ENCODE data around the gene ZNF319.

ZNF319 gene

DNA sequence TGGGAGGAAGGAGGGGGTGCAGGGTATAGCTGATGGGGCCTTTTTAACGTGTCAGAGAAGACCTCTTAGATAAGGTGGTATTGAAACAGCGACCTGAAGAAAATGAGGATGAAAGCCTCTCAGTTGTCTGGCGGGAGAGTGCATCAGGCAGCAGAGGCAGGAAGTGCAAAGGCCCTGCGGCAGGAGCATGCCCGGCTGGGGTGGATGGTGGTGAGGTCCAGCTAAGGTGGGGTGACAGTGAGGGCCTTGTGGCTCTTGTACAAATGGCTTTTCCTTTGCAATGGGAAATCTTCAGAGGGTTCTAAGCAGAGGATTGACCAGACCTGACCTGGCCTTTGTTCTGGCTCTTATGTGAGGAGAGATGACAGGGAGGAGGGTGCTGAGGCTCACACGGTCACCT is 36.5 kb upstream of the ZNF319 start:
- DNase-seq = no peak

DNA sequence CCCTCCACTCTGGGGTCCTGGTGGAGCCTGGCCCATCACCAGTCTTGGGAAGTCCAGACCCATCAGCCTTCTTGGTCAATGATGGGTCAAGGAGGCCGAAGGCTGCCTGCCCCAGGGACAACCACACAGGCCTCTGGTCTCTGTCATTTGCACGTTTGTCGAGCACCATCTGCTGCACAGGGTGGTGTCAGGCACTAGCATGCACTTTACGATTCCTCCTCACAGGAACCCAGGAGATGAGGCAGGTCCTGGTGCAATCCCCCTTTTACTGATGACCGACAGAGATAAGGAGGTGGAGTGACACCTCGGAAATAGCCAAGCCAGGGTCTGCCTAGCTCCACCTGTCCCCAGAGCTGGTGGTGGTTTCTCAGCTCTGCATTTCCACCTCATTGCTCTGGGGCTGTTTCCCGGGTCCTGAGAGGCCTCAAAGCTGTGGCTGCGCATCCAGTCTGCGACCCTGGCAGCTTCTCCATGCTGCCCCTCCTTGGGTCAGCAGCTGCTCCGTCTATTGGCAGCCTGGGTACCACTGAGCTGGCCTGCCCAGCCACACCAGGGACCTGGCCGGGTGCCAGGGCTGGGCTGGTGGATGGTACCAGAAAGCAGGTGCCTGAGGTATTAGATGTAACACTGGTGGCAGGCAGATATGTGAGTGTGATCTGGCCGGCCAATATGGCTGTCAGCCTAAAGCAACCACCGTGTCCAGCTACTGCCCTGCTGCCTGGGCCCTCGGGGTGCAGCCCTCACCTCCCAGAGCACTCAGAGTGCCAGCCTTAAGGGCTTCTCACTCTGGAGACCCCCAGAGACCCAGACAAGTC is 35.1 kb upstream of the ZNF319 start:
- no peak for DNase-seq

DNA sequence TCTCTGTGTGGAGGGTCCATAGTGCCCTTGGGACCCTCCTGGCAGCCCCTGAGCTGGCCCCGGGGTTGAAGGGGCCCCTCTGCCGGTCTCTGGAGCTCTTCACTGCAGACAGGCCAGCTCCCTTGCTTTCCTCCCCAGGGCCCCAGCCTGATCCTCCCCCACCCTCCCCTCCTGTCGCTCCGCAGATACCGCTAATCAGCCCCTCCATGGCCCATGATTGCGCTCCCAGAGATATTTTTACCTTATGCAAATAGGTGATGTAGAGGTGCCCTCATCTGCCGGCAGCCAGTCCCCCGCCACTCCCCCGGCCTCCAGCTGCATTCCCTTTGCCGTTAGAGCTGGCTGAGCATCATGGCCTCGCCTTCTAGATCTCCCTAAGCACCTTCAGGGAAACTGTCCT is 34.3 kb upstream of the ZNF319 start:
- no peak for DNase-seq

DNA sequence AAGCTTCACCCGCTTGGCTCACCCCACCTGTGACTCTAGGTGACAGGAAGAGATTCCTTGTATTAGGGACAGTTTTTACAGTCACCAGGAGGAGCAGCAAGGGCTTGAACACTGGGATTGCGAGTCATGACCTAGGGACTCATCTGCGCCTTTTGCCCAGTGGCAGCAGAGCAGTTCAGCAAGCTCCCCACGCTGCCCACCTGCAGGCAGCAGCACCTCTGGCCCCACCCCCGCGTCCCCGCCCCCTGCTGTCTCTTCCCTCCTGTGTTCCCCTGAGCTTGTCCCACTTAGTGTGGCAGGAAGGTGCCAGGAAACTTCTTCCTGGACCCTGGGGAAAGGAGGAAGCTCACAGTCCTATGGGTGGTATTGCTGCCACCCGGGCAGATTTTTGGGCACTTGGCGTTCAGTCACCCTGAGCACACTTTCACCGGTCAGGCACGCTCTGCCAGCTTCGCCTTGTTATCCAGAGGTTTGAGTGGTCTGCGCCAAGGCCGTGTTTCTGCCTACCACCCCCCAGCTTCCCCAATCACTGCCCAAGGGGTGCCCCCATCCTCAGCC is 33.7 kb upstream of the ZNF319 start:
- DNase-seq = no peak

DNA sequence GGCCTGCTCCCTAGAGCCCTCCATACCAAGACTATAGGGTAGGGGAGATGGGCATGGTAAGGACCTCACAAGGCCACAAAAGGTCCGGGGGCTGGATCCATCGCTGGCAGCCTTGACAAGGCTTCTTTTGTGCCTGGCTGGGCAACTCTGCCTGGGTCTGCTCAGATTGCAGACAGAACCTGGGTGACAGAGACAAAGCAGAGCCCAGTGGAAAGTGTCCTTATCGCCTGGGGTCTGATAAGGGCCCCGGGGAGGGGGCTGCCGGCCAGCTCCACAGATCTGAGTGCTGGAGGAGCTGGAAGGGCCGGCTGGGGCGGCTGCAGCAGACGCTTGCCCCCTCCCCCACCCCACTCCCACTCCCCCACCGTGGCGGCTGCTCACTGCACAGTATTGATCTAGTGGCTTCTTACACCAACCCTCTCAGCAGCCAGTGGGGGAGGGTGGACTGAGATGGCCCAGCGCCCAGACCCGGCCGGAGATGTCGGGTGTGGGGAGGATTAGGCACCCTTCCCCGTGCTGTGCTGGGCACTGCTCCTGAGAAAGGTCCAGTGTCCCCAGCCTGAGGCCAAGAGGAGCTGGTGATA is 32.3 kb upstream of the ZNF319 start:
- DNase-seq = no peak

DNA sequence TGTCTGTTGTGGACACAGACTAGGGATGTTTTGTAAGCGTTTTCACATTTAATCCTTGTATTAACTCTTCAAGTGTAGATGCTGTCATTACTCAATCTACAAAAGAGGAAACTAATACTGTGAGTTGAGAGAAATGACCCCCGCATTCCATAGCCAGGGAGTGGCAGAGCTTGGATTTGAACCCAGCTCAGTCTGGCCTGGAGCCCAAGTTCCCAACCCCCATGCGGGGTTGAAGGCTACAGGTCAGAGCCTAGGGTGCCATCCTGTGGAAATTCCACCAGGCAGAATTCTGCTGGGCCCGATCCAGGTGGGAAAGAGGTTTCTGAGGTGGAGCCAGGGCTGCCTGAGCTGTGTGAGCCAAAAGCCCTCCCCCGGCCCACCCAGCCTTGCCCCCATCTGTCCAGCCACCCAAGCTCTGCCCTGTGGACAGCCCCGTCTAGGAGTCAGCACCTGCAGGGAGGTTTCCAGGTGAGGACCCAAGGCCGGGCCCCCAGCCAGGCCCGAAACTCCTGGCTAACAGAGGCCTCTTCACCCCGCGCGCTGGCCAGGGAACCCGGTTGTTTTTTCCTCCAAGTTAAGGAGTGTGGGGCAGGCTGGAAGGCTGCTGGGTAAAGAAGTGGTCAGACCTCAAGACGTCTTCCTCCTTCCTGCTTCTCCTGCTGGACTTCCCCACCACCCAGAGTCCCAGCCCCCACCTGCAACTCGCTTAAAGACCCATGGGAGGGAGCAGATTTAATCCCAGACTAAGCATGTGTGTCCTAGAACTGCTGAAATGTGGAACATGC is 30.7 kb upstream of the ZNF319 start:
- peak; percentile 15 for DNase-seq

DNA sequence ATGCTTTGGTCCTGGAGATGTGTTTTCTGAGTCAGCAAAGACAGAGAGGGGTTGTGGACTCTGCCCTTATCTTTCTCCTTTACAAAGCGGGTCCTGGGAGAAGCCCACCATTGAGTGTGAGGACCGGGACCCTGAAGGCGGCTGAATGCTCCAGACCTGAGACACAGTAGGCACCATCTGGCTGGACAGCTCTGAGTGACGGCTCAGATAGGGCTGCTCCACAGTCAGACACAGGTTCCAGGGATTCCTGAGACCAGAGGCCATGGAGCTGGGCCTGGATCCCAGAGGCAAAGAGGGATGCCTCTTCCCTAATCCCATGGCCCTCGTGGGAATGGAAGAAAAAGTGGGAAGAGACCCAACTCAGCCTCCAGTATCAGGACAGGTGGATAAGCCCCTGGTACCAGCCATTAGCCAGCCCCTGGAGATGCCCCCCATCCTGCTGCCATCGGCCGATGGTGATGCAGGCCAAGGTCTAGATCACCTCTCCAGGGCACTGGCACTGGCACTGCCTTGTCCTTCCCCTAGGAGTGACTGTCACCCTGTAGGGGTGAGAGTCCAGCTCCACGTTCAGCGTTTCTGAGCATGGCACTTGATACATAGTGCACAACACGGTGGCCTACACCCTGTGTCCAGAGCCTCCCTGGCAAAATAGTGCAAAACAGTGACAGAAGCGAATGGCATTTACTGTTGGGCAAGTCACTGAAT is 29.8 kb upstream of the ZNF319 start:
- no peak for DNase-seq

DNA sequence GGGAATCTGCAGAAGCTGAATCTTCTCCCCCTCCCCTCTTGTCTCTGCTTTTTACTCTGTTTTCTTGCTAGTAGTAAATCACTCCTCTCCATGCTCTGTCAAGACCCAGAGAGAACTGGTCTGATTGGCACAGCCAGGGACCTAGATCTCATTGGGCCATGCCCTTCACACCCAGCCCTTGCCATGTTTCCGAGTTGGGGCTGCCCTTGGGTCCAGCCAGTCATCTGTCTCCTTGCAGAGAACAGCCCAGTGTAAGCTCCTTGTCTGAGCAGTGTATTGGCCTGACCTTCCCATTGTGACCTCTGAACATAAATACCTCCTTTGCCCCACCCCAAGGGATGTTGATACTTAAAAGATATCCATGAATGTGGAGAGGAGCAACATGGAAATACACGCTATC is 28.9 kb upstream of the ZNF319 start:
- no peak for DNase-seq

DNA sequence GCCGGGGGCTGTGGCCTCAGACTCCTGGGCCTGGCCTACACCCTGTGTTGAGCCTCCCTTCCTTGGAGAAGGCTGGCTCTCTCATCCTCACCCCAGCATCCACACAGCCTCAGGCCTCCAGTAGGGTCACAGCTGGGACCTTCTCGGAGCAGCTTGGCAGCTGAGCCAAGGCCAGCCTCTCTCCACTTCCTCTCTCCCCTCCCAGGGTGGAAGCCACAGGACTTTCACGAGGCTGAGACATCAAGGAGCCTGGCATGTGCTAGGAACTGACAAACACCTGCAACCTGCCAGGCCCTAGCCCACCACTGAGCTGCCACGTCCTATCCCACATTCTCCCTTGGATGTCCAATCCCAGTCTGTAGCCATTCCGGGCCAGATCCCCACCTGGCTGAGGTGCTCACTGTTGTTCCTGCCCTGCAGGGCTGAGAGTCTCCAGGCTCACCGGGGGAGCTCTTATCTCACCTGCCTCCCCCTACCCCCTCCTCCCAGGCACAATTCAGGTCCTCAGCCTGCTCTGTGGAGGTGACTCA is 28.1 kb upstream of the ZNF319 start:
- DNase-seq = peak; percentile 68

DNA sequence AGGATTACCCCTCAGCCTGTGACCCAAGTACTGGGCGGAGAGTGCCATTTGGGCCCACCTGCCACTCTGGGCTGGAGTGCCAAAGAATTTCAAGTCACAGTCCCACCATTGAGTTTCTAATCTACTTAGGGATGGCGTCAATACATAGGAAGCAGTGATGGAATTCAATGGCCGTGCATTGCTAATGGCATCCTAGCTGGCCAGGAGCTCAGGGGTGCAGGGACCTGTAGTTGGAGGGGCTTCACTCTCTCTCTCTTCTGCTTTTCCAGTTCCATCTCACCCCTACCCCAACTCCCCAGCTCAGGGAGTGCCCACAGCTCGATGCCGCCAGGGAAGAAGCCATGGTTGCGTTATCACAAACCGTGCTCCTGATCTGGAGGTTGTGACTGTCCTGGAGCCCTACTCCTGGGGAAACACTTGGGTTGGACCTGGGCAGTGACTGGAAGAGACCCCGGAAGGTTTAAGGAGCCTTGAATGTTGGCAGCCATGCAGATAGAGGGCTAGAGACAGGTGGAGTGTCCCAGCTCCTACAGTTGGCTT is 27.5 kb upstream of the ZNF319 start:
- no peak for DNase-seq

DNA sequence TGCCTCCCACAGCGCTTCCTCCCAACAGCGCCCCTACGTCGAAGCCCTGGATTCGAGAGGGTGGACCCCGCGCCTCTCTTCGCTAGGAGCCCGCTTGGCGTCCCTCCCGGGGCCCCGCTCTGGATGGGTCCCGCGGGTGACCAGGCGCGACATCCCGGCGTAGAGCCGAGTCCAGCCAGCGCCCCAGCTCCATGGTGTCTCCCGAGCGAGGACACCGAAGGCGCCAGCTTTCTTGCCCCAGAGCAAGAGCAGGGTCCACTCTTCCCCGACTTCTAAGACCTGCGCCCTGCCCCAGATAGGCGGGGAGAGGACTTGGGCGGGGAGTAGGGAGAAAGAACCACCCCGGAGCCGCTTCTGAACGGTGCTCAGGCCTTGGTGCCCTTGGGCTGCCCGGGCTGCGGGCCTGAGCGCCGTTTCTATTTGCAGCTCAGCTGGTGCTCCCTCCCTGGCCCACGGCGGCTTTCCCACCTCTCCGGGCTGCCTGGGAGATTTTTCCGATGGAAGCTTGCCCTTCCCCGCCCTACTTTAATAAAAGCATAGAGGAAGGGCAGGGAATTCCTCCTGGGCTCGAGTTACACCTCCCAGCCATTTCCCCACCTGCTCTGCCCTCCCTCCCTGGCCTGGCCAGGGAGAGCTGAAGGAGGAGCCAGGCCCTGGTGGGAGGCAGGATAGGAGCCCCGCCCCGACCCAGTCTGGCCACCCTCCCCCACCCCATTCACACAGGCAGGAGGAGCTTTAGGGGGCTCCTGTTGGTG is 26.9 kb upstream of the ZNF319 start:
- no peak for DNase-seq

DNA sequence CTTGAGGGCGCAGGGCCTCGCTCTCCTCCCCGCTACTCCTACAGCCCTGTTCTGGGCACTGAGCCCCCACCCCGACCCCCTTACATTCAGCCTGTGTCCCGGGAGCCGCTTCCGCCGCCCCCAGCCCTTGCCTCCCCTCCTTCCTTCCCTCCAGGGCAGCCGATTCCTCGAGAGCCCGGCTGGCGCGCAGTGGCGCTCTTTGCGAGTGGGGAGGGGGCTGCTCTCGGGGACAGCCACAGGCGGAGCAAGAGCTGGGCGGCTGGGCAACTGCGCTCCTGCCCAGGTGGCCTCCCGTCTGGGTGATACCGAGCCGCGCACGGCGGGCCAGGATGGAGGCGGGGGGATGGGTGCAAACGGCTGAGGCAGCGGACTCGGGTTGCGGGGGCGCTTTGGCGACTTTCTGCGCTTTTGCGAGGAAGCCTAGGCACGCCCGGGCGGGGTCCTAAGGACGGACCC is 26.3 kb upstream of the ZNF319 start:
- DNase-seq = no peak

DNA sequence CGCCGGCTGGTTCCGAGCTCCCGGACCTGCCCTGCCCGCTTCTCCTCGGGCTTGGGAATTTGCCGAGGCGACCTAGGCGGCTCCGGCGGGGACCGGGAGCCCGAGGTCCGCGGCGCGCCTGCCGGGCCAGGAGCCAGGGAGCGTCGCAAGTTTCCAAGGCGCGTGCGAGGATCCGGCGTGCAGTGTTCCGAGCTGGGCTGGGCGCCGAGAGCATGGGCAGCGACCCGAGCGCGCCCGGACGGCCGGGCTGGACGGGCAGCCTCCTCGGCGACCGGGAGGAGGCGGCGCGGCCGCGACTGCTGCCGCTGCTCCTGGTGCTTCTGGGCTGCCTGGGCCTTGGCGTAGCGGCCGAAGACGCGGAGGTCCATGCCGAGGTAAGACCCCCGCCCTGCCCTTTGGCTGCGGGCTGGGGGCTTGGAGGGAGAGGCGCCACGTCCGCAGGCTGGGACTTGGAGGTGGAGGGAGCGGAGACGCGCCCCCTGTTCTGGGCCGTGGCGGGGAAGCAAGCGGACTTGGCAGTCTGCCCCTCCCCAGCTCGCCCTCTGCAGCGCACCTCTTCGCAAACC is 25.8 kb upstream of the ZNF319 start:
- DNase-seq = peak; percentile 9

DNA sequence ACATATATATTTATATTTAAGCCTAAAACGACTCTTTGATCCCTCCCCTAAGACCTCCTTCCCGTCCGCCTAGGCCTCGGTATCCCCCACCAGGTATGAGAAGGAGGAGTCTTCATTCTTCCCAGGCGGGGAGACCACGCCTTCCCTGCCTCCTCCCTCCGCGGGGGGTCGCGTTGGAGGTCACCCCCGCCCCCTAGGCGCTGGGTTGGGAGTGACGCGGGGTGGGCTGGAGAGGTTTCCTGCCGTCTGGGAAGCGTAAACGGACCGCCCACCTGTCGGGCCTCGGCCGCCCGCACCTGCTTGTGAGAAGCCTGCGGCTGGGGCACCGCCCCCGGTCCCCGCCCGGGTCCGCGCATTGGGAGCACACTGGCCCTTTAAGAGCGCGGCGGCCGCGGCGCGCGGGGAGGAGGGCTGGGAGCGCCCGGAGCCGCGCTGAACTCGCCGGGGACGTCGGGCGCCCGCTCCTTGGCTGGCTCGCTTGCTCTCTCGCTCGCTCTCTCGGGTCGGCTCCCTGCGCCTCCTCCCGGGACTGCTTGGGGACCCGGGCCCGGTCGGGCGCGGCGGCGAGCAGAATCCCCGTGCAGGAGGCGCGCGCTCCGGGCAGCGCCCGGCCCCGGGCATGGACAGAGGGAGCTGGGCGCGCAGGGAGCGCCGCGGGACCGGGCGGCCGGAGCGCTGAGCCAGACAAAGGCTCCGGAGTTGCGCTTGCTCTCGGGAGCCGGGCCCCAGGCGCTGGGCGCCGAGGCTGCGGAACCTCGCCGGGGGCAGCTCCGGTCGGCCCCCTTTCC is 25.1 kb upstream of the ZNF319 start, which contains the start of gene MMP15:
Gene MMP15 (plus strand): TSS at position 404 of the 788 bp plus-strand sequence. CDS start 597 bp downstream, outside the sequence.
- DNase-seq = peak; percentile 30

DNA sequence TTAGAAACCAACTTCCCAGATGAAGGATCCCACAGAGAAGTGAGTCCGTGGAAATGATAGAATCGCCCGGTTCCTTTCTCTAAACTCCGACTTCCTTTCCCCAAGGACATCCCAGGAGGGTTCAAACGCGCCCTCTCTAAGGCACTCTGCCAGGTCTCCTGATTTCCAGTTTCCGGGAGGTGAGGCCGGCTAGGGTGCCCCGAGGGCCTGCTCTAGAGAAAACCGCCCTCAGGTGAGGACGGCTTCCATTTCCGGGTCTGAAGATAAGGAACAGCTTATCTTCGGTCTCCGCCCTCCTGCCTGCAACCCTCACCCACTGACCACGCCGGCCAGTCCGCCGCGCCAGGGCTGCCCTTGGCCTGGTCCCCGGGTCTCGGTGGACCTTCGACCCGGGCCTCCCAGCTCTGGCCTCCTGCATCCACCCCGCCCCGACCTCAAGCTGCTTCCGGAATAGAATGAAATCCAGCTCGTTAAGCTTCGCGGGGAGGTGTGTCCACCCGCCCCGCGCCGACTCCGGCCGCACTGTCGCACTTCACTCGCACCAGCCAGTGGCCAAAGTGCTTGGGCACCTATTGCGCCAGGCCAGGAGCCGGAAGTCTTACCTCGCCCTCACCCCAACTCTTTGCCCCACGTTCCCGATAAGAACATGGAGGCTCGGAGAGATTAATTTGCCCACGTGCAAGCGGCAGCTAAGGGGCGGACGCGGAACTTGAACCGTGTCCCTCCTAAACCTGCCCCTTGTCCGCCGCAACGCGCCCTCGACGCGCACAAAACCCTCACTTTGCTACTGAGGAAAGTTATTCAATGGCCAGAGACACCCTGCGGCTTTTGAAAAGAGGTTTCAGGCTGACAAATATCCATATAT is 24.2 kb upstream of the ZNF319 start:
- no peak for DNase-seq

DNA sequence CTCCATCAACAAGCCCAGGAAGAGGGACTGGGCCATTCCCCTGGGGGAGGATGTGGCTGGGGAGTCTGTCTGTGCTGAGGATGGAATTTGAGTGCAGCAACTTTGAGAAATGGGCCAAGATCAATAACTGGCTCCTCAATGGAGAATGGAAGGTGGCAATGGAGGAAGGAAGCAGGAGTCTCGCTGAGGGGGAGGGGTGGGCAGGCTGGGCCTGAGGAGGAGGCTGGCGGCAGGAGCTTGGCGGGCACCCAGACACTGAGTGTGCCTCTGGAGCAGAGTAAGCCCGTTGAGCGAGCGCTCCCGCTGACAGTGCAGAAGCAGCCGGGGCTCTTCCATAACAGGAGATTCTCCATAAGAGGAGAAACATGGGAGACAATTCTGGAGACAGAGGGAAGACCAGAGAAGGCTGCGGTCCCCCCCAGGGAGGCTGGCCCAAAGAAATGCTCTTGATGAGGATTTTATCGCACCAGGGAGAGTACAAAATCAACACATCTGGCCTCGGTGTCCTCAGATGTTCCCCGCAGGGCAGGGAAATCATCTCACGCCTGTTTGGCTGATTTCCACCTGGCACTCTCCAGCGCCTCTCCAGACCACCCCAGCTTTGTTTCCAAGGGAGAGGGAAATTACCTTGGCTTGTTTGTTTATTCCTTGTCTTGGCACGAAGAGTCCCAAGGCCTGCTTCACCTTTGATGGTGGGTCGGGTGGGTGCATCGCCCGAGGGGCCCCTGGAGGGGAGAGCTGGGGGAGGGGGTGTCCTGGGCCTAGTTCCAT is 22.3 kb upstream of the ZNF319 start:
- no peak for DNase-seq

DNA sequence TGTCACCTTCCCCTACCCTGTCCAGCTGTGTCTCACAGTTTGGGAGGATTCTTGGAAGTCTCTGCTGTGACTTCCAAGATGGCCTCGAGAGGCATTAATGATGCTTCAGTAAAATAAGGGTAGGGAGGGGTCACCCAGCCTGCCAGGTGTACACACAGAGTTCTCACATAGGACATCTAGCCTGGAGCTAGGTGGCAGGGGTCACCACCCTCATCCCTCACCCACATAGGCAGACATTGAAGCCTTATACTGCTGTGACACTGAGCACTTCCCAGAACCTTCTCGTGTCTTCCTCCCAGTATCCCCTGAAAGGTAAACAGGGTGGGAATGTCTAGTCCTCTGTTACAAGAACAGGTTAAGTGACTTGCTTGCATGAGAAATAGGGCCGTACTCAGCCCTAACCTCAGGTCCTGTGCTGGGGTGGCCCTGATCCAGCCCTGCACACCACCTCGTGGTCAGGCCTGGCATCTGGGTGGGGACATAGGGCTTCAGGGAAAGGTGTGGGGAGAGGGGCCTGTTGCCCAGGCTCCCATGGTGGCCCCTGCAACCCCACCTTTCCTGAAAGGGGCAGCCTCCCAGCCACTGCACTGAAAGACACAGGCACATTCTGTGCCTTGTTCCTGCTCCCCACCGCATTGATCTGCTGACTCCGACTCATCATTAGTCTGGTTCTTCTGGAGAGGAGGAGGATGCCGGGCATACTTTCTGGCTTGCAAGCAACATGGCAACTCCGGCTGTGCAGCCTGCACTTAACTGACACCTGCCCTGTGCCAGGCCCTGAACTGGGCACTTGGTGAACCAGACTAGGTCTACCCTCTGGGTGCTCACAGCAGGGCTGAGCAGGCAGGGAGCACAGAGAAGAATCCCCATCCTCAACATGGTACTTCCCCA is 21.4 kb upstream of the ZNF319 start:
- DNase-seq = no peak

Data from MV-4-11 (cell line).